Hepatocyte (in vitro differentiated cells): ENCODE results near the gene POGK.

Source experiments
- EZH2 ChIP-seq: fragments of 200-600 bp; sonication (generic); IDR thresholded peaks from 2 replicates; pipeline ENCODE4 v1.6.1; 2016; ENCODE audit warnings: antibody characterized with exemption, mild to moderate bottlenecking, borderline replicate concordance
- EZH2phosphoT487 ChIP-seq: fragments of 200-600 bp; sonication (generic); IDR thresholded peaks from one replicate; pipeline ENCODE4 v1.6.1; 2018; ENCODE audit warnings: antibody characterized with exemption, mild to moderate bottlenecking, low read depth, moderate library complexity; ENCODE audit not compliant: unreplicated experiment, severe bottlenecking
- TF ChIP-seq, protein P1 (sequence below): fragments of 200-600 bp; sonication (generic); IDR thresholded peaks from 2 replicates; pipeline ENCODE4 v1.5.1; 2016; ENCODE audit warnings: antibody characterized with exemption, mild to moderate bottlenecking; ENCODE audit not compliant: poor library complexity

- TF ChIP-seq, protein P1, sequence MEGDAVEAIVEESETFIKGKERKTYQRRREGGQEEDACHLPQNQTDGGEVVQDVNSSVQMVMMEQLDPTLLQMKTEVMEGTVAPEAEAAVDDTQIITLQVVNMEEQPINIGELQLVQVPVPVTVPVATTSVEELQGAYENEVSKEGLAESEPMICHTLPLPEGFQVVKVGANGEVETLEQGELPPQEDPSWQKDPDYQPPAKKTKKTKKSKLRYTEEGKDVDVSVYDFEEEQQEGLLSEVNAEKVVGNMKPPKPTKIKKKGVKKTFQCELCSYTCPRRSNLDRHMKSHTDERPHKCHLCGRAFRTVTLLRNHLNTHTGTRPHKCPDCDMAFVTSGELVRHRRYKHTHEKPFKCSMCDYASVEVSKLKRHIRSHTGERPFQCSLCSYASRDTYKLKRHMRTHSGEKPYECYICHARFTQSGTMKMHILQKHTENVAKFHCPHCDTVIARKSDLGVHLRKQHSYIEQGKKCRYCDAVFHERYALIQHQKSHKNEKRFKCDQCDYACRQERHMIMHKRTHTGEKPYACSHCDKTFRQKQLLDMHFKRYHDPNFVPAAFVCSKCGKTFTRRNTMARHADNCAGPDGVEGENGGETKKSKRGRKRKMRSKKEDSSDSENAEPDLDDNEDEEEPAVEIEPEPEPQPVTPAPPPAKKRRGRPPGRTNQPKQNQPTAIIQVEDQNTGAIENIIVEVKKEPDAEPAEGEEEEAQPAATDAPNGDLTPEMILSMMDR: no peak
- TF ChIP-seq EZH2: no peak
- TF ChIP-seq EZH2phosphoT487: no peak
Measured at GRCh38 chr1:166858726-166859419, 19.6 kb downstream of the POGK start.
